Measurements from ENCODE around the gene LILRA6. TPM values are rescaled to one million over a fixed set of nuclear protein-coding genes. Genes with fewer than 3 reads are reported as not detected.
"Not testable (repeated sequence)": the region's sequence is repeated elsewhere in the genome, so short reads cannot be mapped to it uniquely, and the experiment has no call there.

Gene LILRA6
- total RNA-seq, 1 donor from 2014 or later = 36.9 TPM

DNA sequence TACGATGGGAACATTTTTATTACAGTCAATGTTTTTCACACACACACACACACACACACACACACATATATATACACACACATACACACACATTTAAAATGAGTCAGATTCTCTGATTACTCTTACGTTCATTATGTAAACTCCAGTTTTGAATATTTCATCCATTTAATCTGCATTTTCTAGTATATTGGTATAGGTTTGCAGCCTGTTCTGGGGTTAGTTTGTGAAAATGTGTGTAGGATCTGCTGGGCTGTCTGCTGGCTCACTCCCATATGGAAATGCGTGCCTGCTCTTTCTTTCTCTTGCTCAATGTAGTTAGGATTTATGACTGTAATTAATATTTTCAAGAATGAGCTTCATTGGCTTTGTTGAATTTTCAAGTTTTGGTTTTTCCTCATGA is 31.2 kb upstream of the LILRA6 start:
- no peaks in the 10 kb centered on the region for H3K9me3 ChIP-seq
- DNase-seq = no peak
- H3K27me3 ChIP-seq (ENCODE audit: low read depth) = peaks cover 8% of the 10 kb centered on the region
- TF ChIP-seq, protein P1, sequence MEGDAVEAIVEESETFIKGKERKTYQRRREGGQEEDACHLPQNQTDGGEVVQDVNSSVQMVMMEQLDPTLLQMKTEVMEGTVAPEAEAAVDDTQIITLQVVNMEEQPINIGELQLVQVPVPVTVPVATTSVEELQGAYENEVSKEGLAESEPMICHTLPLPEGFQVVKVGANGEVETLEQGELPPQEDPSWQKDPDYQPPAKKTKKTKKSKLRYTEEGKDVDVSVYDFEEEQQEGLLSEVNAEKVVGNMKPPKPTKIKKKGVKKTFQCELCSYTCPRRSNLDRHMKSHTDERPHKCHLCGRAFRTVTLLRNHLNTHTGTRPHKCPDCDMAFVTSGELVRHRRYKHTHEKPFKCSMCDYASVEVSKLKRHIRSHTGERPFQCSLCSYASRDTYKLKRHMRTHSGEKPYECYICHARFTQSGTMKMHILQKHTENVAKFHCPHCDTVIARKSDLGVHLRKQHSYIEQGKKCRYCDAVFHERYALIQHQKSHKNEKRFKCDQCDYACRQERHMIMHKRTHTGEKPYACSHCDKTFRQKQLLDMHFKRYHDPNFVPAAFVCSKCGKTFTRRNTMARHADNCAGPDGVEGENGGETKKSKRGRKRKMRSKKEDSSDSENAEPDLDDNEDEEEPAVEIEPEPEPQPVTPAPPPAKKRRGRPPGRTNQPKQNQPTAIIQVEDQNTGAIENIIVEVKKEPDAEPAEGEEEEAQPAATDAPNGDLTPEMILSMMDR (IDR thresholded peaks at IDR 0.05) = no peak
- no peak overlapping the region for H3K4me3 ChIP-seq
- no peak overlapping the region for H3K27ac ChIP-seq
- H3K4me1 ChIP-seq = no peaks in the 10 kb centered on the region
- ATAC-seq = no peak
- no peaks in the 10 kb centered on the region for H3K36me3 ChIP-seq
- intact Hi-C loops (cut with DNase I) = no loop called here

DNA sequence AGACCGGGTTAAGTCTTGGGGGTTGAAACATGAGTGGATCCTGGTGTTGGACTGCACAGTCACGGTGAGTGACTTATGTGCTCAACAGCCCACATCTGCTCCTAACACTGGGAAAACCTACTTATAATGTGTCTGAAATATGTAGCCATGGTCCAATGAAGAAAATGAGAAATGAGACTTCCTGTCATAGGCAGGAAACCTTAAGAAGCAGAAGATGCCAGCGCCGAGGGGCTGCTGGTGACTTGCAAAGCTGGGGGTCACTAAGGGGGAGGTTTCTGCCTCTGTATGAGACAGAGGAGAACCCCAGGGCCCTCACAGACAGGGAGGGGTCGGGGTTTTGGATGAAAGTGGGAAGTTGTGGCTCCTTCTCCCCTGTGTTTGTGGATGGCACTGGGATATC is 29.6 kb upstream of the LILRA6 start:
- H3K27ac ChIP-seq; DNase-seq; H3K4me1 ChIP-seq; H3K36me3 ChIP-seq; H3K27me3 ChIP-seq (ENCODE audit: low read depth); H3K9me3 ChIP-seq; H3K4me3 ChIP-seq; intact Hi-C loops (cut with DNase I): not testable (repeated sequence)
- ATAC-seq = peak; percentile 20 to 36

DNA sequence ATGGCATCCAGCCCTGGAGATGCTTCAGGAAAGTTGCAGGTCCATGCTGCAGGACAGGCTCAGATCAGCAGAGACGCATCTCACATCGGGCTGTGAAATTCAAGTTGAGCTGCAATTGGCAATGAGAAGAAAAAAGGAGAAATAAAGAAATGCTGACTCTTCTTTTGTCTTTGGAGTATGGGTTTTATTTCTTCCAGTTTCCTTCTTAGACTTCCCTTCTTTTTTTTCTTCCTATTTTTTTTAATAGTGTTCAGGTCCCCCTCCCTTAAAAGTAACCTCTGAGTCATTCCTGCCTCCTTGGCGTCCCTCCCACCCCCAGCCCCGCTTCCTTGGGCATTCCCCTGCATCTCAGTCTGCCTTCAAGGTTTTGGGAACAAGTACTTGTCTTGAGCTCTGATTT is 29.0 kb upstream of the LILRA6 start:
- H3K27me3 ChIP-seq (ENCODE audit: low read depth); H3K4me1 ChIP-seq; H3K9me3 ChIP-seq; H3K4me3 ChIP-seq; H3K36me3 ChIP-seq; intact Hi-C loops (cut with DNase I); DNase-seq: not testable (repeated sequence)
- ATAC-seq = peak; percentile 44 to 55
- H3K27ac ChIP-seq = peak overlapping the region; percentile 49

DNA sequence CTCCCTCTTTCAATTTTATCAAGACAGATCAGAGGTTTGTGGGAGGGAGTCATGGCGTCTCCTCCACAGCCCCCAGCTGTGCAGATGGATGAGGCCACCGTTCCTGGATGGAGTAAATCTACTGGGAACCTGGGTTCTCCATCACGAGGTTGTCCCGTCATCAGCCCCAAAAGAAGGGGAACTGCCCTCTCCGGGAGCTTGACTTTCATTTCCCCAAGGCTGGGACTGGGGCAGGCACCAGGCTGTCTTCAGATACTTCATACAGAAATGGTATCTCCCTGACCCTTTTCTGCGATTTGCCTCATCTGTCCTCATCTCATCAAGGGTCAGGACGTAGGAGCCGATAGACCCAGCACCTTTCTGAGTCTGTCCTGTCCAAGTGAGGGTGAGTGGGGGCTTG is 28.5 kb upstream of the LILRA6 start:
- Histone ChIP-seq H3K9me3 (no peaks in the 10 kb centered on the region), H3K27me3 (ENCODE audit: low read depth) (peaks cover 8% of the 10 kb centered on the region), H3K4me1 (no peaks in the 10 kb centered on the region), H3K36me3 (no peaks in the 10 kb centered on the region), H3K4me3 (no peak overlapping the region), H3K27ac (peak overlapping the region; percentile 49)
- peak; percentile 62 for DNase-seq
- intact Hi-C loops (cut with DNase I) = no loop called here
- TF ChIP-seq, protein P1 (IDR thresholded peaks at IDR 0.05) = no peak
- ATAC-seq = peak; percentile 82 to 85

DNA sequence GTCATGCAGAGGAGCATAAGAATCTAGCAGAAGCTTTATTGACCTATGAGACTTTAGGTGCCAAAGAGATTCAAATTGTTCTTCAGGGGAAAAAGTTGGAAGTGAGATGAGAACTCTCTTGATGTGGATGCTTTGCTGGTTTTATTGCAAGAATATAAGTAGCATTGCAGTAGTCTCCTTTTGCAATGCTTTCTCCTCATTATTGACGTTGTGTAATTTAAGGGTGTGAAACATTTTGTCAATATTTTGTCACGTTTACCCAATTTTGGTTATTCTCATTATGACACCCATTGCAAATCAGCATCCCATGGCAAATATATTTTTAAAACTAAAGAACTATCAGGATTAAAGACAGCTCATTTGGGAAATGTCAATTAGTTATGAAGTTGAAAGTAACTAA is 26.3 kb upstream of the LILRA6 start:
- ATAC-seq (no peak), DNase-seq (no peak)
- TF ChIP-seq, protein P1 (IDR thresholded peaks at IDR 0.05) = no peak
- Histone ChIP-seq H3K4me3 (no peak overlapping the region), H3K9me3 (no peaks in the 10 kb centered on the region), H3K27ac (no peak overlapping the region), H3K27me3 (ENCODE audit: low read depth) (no peaks in the 10 kb centered on the region), H3K36me3 (no peaks in the 10 kb centered on the region), H3K4me1 (no peaks in the 10 kb centered on the region)
- intact Hi-C loops (cut with DNase I) = no loop called here

DNA sequence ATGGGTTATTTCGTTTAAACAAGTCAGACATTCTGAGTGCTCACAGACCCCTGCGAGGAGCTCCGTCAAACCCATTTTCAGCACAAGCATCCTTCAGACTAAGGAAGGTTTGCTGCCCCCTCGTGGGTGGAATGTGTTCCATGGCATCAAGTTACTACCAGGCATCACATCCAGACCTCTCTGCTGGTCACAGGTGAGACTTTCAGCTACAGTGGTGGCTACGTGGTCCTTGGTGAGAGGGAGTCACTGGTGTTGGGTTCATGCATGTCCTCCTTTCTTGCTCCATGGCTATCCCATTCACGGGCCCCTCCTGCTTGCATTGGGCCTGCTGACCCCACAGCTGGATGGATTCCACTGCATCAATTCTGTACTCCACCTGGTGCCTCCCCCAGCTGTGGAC is 23.5 kb upstream of the LILRA6 start:
- H3K4me1 ChIP-seq = no peaks in the 10 kb centered on the region
- H3K27me3 ChIP-seq (ENCODE audit: low read depth) = no peaks in the 10 kb centered on the region
- peak; percentile 86 for DNase-seq
- H3K4me3 ChIP-seq = no peak overlapping the region
- H3K9me3 ChIP-seq = no peaks in the 10 kb centered on the region
- no peak overlapping the region for H3K27ac ChIP-seq
- TF ChIP-seq, protein P1 (IDR thresholded peaks at IDR 0.05) = peak; percentile 79
- ATAC-seq = peak; percentile 87 to 89
- no peaks in the 10 kb centered on the region for H3K36me3 ChIP-seq
- intact Hi-C loops (cut with DNase I) = no loop called here

DNA sequence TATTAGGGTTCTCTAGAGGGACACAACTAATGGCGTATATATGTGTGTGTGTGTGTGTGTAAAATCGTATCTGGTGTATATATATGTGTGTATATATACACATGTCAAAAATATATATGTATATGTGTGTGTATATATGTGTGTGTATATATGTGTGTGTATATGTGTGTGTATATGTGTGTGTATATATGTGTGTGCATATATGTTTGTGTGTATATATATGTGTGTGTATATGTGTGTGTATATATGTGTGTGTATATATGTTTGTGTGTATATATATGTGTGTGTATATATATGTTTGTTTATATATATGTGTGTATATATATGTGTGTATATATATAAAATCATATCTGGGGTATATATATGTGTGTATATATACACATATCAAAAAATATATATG is 19.9 kb upstream of the LILRA6 start:
- Histone ChIP-seq H3K9me3 (no peaks in the 10 kb centered on the region), H3K36me3 (no peaks in the 10 kb centered on the region), H3K4me3 (no peak overlapping the region), H3K27ac (no peak overlapping the region), H3K4me1 (no peaks in the 10 kb centered on the region), H3K27me3 (ENCODE audit: low read depth) (no peaks in the 10 kb centered on the region)
- intact Hi-C loops (cut with DNase I) = no loop called here
- no peak for ATAC-seq
- TF ChIP-seq, protein P1 (IDR thresholded peaks at IDR 0.05) = no peak
- no peak for DNase-seq
